Heart left ventricle (tissue), 16 donors: Measurements from ENCODE around the gene AKAP8. TPM values are rescaled to one million over a fixed set of nuclear protein-coding genes. Genes with fewer than 3 reads are reported as not detected.

Experiments used
- ATAC-seq, 4 donors: fragments of 200-7000 bp; cut with Tn5 transposase; one replicate each; pipeline ENCODE4 v1.9.1; 2020 to 2022; ENCODE audit warnings: moderate library complexity in 4 of 4, mild to moderate bottlenecking in 3 of 4, moderate number of reproducible peaks in 1 of 4
- DNase-seq, 5 donors: peaks; one replicate each; pipeline ENCODE4 v3.0.0-alpha.2; 2020
- H3K27ac ChIP-seq, 12 donors: fragments of 200-600 bp; sonication (generic) in 4 of 12; one replicate each; pipeline versions ENCODE4 v1.5.0 to v1.8.0; 2016 to 2022; ENCODE audit warnings: mild to moderate bottlenecking in 2 of 12
- H3K27me3 ChIP-seq, 9 donors: fragments of 200-600 bp; sonication (generic) in 2 of 9; one replicate each; pipeline versions ENCODE4 v1.5.1 to v1.8.0; 2016 to 2022; ENCODE audit warnings: mild to moderate bottlenecking in 3 of 9
- H3K36me3 ChIP-seq, 9 donors: fragments of 200-600 bp; sonication (generic) in 2 of 9; one replicate each; pipeline versions ENCODE4 v1.5.0 to v1.8.0; 2018 to 2022; ENCODE audit warnings: mild to moderate bottlenecking in 2 of 9
- H3K4me1 ChIP-seq, 12 donors: fragments of 200-600 bp; sonication (generic) in 4 of 12; one replicate each; pipeline versions ENCODE4 v1.5.0 to v1.8.0; 2016 to 2022; ENCODE audit warnings: mild to moderate bottlenecking in 3 of 12
- H3K4me3 ChIP-seq, 12 donors: fragments of 200-600 bp; sonication (generic) in 4 of 12; one replicate each; pipeline versions ENCODE4 v1.5.0 to v1.8.0; 2017 to 2022; ENCODE audit warnings: mild to moderate bottlenecking in 9 of 12, moderate library complexity in 4 of 12
- H3K9me3 ChIP-seq, 12 donors: fragments of 200-600 bp; sonication (generic) in 4 of 12; one replicate each; pipeline versions ENCODE4 v1.5.0 to v1.8.0; 2016 to 2022; ENCODE audit warnings: mild to moderate bottlenecking in 1 of 12
- POLR2A ChIP-seq, 2 donors: fragments of 450-650 bp; IDR thresholded peaks; one replicate each; pipeline ENCODE4 v1.6.1; 2017; ENCODE audit warnings: antibody characterized with exemption in 2 of 2, mild to moderate bottlenecking in 2 of 2, moderate library complexity in 2 of 2
- WGBS, 4 donors: extraction: QIAGEN DNeasy Blood & Tissue Kit in 2 of 4; methylation state at CpG; one replicate each; pipeline versions ENCODE4 v1.1.5 to v1.1.7; 2013 to 2018; 5-methylcytosine and 5-hydroxymethylcytosine counted together
- intact Hi-C, 10 donors: fragments of 100-400 bp; cut with DNase I; formaldehyde crosslinking; loops; one replicate each; pipeline versions ENCODE4 v1.11.1 to v1.14.2; 2022
- polyA plus RNA-seq, 2 donors: library from polyadenylated mRNA; stranded (reverse); fragments of 200-250 nt; gene quantifications; one replicate each; pipeline ENCODE4 v1.2.3, GENCODE V29; 2013
- total RNA-seq, 9 donors: library from RNA; depleted of rRNA in 2 of 9; stranded (reverse); fragments of >200 nt in 2 of 9; fragmentation: NEBNext Ultra II Directional in 3 of 9; extraction: Animal tissue kit (Norgen Biotek cat#: 25700) in 3 of 9; gene quantifications; one replicate each; pipeline versions ENCODE4 v1.1.0 to v1.2.4, GENCODE V29; 2016 to 2023
- TF ChIP-seq, protein P1 (sequence below), 12 donors: fragments of 200-600 bp; sonication (generic) in 4 of 12; IDR thresholded peaks; one replicate each; pipeline versions ENCODE4 v1.5.0 to v1.8.0; 2018 to 2022; ENCODE audit warnings: antibody characterized with exemption in 12 of 12, mild to moderate bottlenecking in 5 of 12
- donor health status: ischemic (EF 13 %, LVEDD 7.1; RV severe dilation, severe dysfunction).
- donor health status: healthy with polysubstance abuse.
- donor health status: DM: no; HTN: yes; CAD: no.
- donor health status: DM: no; HTN: no; CAD: no.
- donor health status: ischemic (EF 25% LVEDD 6.9; RV normal size, moderate dysfunction).
- donor health status: ischemic (EF 25% LVEDD 5.7; RV mildly dilated, moderate dysfunction).
- donor health status: healthy.
- donor health status: DM: yes; HTN: yes; CAD: no.
- donor health status: ischemic (EF 35%, LVEDD 5.7; RV mildly dilated, moderate dysfunction).
- donor health status: nonischemic (EF 11% LVEDD 7.7; RV severe dilation, severe dysfunction).
- donor health status: DM: yes; HTN: yes; CAD: no.
- donor health status: PGD.
- donor health status: ischemic (EF 29% LVEDD 5.4; RV normal size, mild dysfunction).
- donor health status: nonischemic (EF 23%, LVEDD 6.1; RV moderate dilation, normal function).

Gene AKAP8
- total and polyA plus RNA-seq, 11 donors, result 9.6 to 24.8 (median 18.8) TPM

DNA sequence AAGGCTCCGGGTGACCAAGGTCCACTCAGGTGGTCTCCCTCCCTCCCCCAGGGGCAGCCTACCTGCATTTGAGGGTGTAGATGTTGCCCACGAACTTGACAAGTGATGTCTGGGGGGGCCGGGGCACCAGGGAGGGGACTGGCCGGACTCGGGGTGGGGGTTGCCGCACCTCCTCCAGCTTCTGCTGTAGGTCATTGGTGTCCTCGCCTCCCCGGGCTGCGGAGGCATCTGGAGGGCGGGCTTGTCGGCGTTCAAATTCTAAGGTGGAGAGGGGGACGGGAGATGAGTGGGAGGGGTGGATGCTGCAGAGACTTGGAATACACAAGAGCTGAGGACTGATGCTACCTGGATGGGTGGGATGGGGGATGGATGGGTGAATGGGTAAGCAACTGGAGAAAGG is 44.5 kb upstream of the AKAP8 start:
- no peak for ATAC-seq
- intact Hi-C loops, result loop anchor here in 2 of 10 donors (10.0 kb wide), 1 partner anchor 131 kb away; no protein-coding TSS in a partner anchor
- TF ChIP-seq, protein P1, sequence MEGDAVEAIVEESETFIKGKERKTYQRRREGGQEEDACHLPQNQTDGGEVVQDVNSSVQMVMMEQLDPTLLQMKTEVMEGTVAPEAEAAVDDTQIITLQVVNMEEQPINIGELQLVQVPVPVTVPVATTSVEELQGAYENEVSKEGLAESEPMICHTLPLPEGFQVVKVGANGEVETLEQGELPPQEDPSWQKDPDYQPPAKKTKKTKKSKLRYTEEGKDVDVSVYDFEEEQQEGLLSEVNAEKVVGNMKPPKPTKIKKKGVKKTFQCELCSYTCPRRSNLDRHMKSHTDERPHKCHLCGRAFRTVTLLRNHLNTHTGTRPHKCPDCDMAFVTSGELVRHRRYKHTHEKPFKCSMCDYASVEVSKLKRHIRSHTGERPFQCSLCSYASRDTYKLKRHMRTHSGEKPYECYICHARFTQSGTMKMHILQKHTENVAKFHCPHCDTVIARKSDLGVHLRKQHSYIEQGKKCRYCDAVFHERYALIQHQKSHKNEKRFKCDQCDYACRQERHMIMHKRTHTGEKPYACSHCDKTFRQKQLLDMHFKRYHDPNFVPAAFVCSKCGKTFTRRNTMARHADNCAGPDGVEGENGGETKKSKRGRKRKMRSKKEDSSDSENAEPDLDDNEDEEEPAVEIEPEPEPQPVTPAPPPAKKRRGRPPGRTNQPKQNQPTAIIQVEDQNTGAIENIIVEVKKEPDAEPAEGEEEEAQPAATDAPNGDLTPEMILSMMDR (IDR thresholded peaks at IDR 0.05), result no peak
- TF ChIP-seq POLR2A (IDR thresholded peaks at IDR 0.05), result no peak
- Histone ChIP-seq H3K9me3 (no peaks in the 10 kb centered on the region), H3K36me3 (peaks cover 0 to 68% (median 56%) of the 10 kb centered on the region in 9 donors), H3K27ac (no peak overlapping the region), H3K4me3 (no peak overlapping the region), H3K27me3 (no peaks in the 10 kb centered on the region), H3K4me1 (peaks cover 3 to 34% (median 15%) of the 10 kb centered on the region in 12 donors)
- WGBS, 4 donors, result 90 to 98% (median 97%) methylated on average over 12 to 13 of the region's 13 CpGs
- DNase-seq, result peak in 2 of 5 donors; percentile 10 to 25

DNA sequence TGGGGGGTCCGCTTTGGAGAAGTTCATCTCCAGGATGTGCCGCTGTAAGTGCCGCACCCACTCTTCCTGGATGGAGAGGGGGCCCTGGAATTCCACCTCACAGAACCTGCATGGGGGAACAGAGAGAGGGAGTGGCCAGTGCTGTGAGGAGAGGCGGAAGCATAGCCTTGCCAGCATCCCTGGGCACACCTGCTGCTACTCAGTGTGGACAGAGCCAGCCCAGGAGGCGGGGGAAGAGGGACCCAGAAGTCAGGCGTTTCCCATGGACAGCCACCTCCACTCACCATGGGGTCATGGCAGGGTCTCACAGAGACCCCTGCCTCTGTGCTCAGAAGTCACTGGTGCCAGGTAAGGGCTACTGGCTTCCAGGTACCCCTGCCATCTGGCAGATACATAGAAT is 43.5 kb upstream of the AKAP8 start:
- DNase-seq, result peak in 2 of 5 donors; percentile 23 to 24
- TF ChIP-seq, protein P1 (IDR thresholded peaks at IDR 0.05), result no peak
- no peaks in the 10 kb centered on the region for H3K27me3 ChIP-seq

DNA sequence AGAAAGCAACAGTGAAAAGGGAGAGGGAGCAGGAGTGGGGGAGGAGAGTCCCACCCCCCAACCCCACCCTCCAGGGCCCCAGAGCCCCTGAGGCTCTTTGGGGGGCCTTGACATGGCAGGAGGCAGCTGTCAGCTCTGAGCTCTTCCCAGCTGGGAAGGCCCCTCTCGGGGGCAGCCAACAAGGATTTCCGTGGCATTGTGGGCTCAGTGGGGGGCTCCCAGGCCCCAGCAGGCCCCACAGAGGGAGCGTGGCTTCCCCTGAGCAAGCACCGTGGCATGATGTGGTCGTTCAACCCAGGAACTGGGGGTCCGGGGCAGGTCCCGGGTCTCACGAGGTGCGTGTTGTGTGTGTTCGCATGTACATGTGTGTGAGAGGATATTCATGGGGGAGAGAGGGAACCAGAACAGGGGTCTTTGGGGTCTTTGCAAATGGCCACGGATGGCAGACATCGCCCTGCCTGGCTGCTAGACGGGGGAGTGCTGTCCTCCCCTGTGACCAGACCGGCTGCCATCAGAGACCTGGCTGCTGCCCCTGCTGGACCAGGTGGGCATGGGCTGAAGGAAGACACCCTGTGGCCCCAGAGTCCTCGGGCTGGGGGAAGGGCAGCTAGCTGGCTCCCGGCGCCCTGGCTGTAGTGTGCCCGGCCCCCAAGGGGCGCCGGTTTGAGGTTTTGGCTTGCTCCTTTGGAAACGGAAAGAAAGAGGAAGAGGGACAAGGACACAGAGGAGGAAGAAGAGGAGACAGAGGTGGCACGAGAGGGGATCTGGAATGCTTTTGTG is 42.9 kb upstream of the AKAP8 start:
- intact Hi-C loops, result loop anchor here in 2 of 10 donors (10.0 kb wide), 1 partner anchor 132 kb away; no protein-coding TSS in a partner anchor
- TF ChIP-seq, protein P1 (IDR thresholded peaks at IDR 0.05), result no peak
- TF ChIP-seq POLR2A (IDR thresholded peaks at IDR 0.05), result no peak
- DNase-seq (peak in 3 of 5 donors; percentile 16 to 60 (median 20)), ATAC-seq (no peak)
- Histone ChIP-seq H3K9me3 (no peaks in the 10 kb centered on the region), H3K27me3 (no peaks in the 10 kb centered on the region), H3K36me3 (peaks cover 0 to 53% (median 50%) of the 10 kb centered on the region in 9 donors), H3K27ac (peak overlapping the region in 8 of 12 donors; percentile 20 to 64 (median 52)), H3K4me3 (no peak overlapping the region), H3K4me1 (peaks cover 0 to 33% (median 17%) of the 10 kb centered on the region in 12 donors)
- WGBS, 4 donors, result 86 to 93% (median 88%) methylated on average over 15 to 22 of the region's 22 CpGs

More for the DNA sequence above, 43.5 kb upstream of the AKAP8 start:
- Histone ChIP-seq H3K9me3 (no peaks in the 10 kb centered on the region), H3K4me1 (peaks cover 0 to 26% (median 12%) of the 10 kb centered on the region in 12 donors), H3K4me3 (no peak overlapping the region), H3K36me3 (peaks cover 0 to 60% (median 56%) of the 10 kb centered on the region in 9 donors), H3K27ac (no peak overlapping the region)
- WGBS, 4 donors, result 97 to 100% (median 99%) methylated on average over 6 of the region's 6 CpGs
- intact Hi-C loops, result loop anchor here in 2 of 10 donors (10.0 kb wide), 1 partner anchor 132 kb away; no protein-coding TSS in a partner anchor
- ATAC-seq, result no peak

DNA sequence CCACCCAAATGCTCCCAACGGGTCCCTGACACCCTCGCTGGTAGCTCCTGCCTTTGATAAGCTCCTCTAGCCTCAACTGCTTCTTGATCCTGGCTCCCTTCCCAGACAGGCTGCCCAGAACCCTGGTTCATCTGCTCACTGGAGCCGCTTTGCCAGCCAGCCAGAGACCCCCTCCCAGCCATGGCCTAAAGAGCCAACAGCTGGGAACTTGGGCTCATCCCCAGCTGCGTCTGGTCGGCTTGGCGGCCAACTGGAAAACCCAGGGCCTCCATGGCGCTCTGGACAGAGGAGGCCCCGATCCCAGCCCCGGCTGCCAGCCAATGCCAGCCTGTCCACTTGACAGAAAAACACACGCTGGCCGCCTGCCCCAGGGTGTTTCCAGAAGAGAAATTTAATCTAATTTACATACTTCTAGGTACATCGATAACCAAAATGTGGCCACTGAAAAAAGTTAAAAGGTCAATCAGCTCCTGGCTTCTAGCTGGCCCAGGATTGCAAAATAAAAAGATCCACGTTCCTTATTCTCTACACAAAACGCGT is 42.2 kb upstream of the AKAP8 start:
- peak overlapping the region in 9 of 12 donors; percentile 2 to 64 (median 49) for H3K27ac ChIP-seq
- H3K36me3 ChIP-seq, result peaks cover 0 to 48% (median 43%) of the 10 kb centered on the region in 9 donors
- H3K27me3 ChIP-seq, result no peaks in the 10 kb centered on the region
- intact Hi-C loops, result loop anchor here in 2 of 10 donors (10.0 kb wide), 1 partner anchor 133 kb away; no protein-coding TSS in a partner anchor
- DNase-seq (peak; percentile 68 to 81 (median 80)), ATAC-seq (peak; percentile 4 to 32 (median 16))
- peaks cover 2 to 40% (median 24%) of the 10 kb centered on the region in 12 donors for H3K4me1 ChIP-seq
- H3K9me3 ChIP-seq, result no peaks in the 10 kb centered on the region
- H3K4me3 ChIP-seq, result no peak overlapping the region
- no peak for TF ChIP-seq POLR2A (IDR thresholded peaks at IDR 0.05)
- TF ChIP-seq, protein P1 (IDR thresholded peaks at IDR 0.05), result no peak
- WGBS, 4 donors, result 45 to 56% (median 53%) methylated on average over 15 of the region's 15 CpGs
